Mucosa of rectum (tissue), 2 donors: Measurements from ENCODE around the gene OMA1.

Experiments used
- H3K27ac ChIP-seq, 2 donors: one replicate each; pipeline ENCODE4 v1.7.0; 2013; ENCODE audit warnings: inconsistent platforms in 2 of 2, low read depth in 2 of 2, low read length in 2 of 2
- H3K27me3 ChIP-seq, 2 donors: one replicate each; pipeline ENCODE4 v1.7.0; 2013; ENCODE audit warnings: low read length in 2 of 2; ENCODE audit not compliant: control insufficient read depth in 2 of 2, insufficient read depth in 2 of 2
- H3K36me3 ChIP-seq, 2 donors: one replicate each; pipeline ENCODE4 v1.7.0; 2013; ENCODE audit warnings: low read length in 2 of 2; ENCODE audit not compliant: control insufficient read depth in 2 of 2, insufficient read depth in 2 of 2
- H3K4me1 ChIP-seq, 2 donors: one replicate each; pipeline ENCODE4 v1.7.0; 2013; ENCODE audit warnings: low read length in 2 of 2, mild to moderate bottlenecking in 1 of 2; ENCODE audit not compliant: control insufficient read depth in 2 of 2, insufficient read depth in 2 of 2
- H3K4me3 ChIP-seq, 2 donors: one replicate each; pipeline ENCODE4 v1.7.0; 2013; ENCODE audit warnings: low read length in 2 of 2
- H3K9ac ChIP-seq, 2 donors: one replicate each; pipeline ENCODE4 v1.7.0; 2013; ENCODE audit warnings: low read length in 2 of 2, low read depth in 1 of 2, mild to moderate bottlenecking in 1 of 2
- H3K9me3 ChIP-seq, 2 donors: one replicate each; pipeline ENCODE4 v1.7.0; 2013; ENCODE audit warnings: low read length in 2 of 2; ENCODE audit not compliant: control insufficient read depth in 2 of 2
- donor health status: healthy.
- donor health status: Normal muscosa, but diverticular disease.

Gene OMA1

DNA sequence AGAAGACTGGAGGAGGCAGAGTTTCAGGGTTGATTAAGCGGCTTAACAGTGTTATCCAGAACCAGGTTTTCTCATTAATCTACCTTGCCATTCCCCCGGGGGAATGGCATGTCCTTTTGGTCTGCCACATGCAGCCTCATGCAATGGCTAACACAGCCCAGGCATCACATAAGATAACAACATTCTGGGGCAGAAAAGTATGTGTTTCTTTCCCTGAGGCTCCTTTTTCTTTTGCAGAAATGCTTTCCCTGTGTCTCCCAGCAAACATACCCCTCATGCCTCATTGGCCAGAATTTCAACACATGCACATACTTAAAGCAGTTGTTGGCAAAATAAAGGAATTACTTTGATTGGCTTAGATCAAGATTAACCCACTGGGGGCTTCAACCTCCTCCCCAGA lies 98.6 kb downstream of the OMA1 start:
- H3K27ac ChIP-seq: no peak overlapping the region
- H3K36me3 ChIP-seq: no peaks in the 10 kb centered on the region
- H3K4me3 ChIP-seq: no peak overlapping the region
- no peaks in the 10 kb centered on the region for H3K27me3 ChIP-seq
- H3K9me3 ChIP-seq: no peaks in the 10 kb centered on the region
- H3K4me1 ChIP-seq: no peaks in the 10 kb centered on the region
- H3K9ac ChIP-seq: no peak overlapping the region

DNA sequence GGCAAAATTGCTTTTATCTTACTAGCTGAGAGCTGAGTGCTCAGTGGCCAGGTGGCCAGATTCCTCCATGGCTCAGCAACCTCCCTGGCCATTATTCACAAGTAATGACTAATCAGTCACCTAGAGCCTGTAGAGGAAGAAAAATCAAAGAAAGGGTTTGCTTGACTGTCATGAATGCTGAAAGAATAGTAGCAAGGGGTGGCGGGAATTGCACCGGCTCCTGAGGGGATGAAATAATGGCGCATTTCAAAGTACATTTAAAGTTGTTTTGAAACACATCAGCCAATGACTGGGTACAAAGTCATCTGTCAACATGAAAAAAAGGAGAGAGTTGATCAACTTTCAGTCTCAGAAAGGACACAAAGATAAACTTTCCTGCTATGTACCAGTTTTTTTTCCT lies 99.5 kb downstream of the OMA1 start:
- no peak overlapping the region for H3K27ac ChIP-seq
- H3K27me3 ChIP-seq: no peaks in the 10 kb centered on the region
- no peaks in the 10 kb centered on the region for H3K36me3 ChIP-seq
- no peaks in the 10 kb centered on the region for H3K4me1 ChIP-seq
- H3K4me3 ChIP-seq: no peak overlapping the region
- H3K9ac ChIP-seq: no peak overlapping the region
- no peaks in the 10 kb centered on the region for H3K9me3 ChIP-seq

GRCh38 chr1:58446368-58446767 lies 100.2 kb downstream of the OMA1 start:
- no peaks in the 10 kb centered on the region for H3K27me3 ChIP-seq
- H3K4me1 ChIP-seq: no peaks in the 10 kb centered on the region
- no peak overlapping the region for H3K4me3 ChIP-seq
- H3K9ac ChIP-seq: no peak overlapping the region
- no peaks in the 10 kb centered on the region for H3K9me3 ChIP-seq
- no peaks in the 10 kb centered on the region for H3K36me3 ChIP-seq
- no peak overlapping the region for H3K27ac ChIP-seq

DNA sequence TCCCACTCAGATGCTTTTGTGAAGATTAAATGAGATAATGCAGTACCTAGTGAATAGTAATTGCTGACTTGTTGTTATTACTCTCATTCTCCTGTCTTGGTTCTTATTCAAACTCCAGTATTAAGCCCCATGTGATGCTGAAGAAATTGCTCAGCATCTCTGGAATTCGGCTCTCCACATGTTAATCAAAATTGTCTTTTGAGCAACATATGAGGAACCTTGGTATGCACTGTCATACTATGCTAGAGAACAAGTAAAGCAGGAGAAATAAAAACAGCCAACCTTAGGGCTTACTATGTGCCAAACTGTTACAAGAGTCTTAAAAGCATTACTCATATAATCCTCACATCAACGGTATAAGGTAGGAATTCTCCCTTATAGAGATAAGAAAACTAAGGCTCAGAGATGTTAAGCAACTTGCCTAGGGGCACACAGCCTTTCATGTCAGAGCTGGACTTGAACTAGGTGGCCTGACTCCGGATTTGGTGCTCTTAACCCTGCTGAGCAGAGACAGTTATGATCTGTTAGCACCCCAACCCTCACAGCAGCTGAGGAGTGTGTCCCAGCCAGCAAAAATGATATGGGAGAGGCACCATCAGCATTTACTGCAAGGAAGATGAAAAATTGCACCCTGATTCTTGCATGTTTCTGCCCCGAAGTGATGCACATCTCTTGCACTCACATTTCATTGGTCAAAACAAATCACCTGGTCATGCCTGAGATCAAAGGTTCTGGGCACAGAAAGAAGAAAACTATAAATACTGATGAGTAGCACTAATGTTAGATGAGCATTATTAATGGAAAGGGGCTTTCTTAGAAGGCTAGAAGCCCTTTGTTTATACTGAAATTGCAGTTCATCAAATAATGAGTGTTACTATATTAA lies 102.3 kb downstream of the OMA1 start:
- Histone ChIP-seq H3K4me1 (no peaks in the 10 kb centered on the region), H3K36me3 (no peaks in the 10 kb centered on the region), H3K9me3 (no peaks in the 10 kb centered on the region), H3K27me3 (no peaks in the 10 kb centered on the region), H3K27ac (no peak overlapping the region), H3K4me3 (no peak overlapping the region), H3K9ac (no peak overlapping the region)

GRCh38 chr1:58442114-58442513 lies 104.4 kb downstream of the OMA1 start:
- Histone ChIP-seq H3K36me3 (no peaks in the 10 kb centered on the region), H3K27me3 (no peaks in the 10 kb centered on the region), H3K27ac (no peak overlapping the region)

DNA sequence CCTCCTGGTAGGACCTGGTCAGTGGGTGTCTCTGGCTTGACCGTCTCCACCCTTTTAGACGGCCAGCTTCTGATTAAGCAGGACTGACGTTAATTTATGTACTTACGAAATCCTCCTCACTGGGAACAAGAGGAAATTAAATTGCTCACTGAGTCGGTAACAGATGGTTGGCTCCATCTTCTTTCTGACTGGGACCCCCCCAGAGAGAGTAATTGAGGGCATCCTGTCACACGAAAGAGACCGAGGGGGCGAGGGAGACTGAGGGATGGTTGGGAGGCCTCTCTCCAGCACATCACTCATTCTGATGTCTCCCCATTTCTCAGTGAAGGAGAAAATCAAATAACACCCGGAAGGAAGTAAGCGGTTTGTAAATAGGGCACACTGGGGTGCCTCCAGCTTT lies 104.8 kb downstream of the OMA1 start:
- no peak overlapping the region for H3K27ac ChIP-seq
- H3K4me1 ChIP-seq: no peaks in the 10 kb centered on the region
- H3K9ac ChIP-seq: no peak overlapping the region
- H3K36me3 ChIP-seq: no peaks in the 10 kb centered on the region
- H3K9me3 ChIP-seq: no peaks in the 10 kb centered on the region
- H3K4me3 ChIP-seq: no peak overlapping the region
- no peaks in the 10 kb centered on the region for H3K27me3 ChIP-seq

More at GRCh38 chr1:58442114-58442513, 104.4 kb downstream of the OMA1 start:
- Histone ChIP-seq H3K9me3 (no peaks in the 10 kb centered on the region), H3K4me1 (no peaks in the 10 kb centered on the region), H3K4me3 (no peak overlapping the region), H3K9ac (no peak overlapping the region)

DNA sequence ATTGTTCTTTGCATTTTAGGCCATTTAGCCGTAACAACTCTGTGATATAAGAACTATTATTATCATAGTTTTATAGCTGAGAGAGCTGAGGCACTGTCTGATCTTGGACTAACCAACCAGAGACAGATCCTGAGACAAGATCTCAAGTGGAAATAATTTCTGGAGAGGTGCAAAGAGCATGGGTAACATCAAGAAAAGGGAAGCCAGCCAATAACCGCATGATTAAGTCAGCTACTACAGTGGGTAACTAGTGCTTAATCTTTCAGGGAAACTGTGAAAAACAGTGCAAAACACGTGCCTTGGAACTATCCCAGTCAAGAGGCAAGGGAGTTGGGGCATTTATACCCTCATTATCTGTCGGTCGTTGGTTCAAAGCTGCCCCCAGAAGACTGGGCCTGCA lies 105.8 kb downstream of the OMA1 start:
- no peak overlapping the region for H3K9ac ChIP-seq
- H3K27ac ChIP-seq: no peak overlapping the region

DNA sequence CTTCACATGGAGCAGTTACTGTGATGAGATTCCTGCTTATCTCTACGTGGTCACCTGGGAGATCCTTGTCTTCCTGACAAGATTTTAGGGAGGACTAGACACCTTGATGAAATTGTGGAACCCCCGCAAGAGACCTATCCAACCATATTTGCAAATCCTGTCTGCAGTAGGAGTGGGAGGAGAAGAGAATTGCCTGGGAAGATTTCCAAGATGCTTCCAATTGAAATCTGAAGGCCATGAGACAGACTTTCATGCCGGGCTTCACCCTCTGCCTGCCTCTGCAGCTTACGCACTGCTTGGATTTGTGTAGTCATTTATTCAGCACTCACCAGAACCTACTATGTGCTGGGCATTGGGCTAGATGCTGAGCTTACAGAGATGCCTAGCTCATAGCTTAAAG lies 106.6 kb downstream of the OMA1 start:
- no peaks in the 10 kb centered on the region for H3K9me3 ChIP-seq
- H3K4me1 ChIP-seq: no peaks in the 10 kb centered on the region
- no peaks in the 10 kb centered on the region for H3K27me3 ChIP-seq
- no peaks in the 10 kb centered on the region for H3K36me3 ChIP-seq
- no peak overlapping the region for H3K4me3 ChIP-seq
- no peak overlapping the region for H3K27ac ChIP-seq
- no peak overlapping the region for H3K9ac ChIP-seq

More for the DNA sequence above, 105.8 kb downstream of the OMA1 start:
- Histone ChIP-seq H3K4me3 (no peak overlapping the region), H3K36me3 (no peaks in the 10 kb centered on the region), H3K9me3 (no peaks in the 10 kb centered on the region), H3K4me1 (no peaks in the 10 kb centered on the region), H3K27me3 (no peaks in the 10 kb centered on the region)

DNA sequence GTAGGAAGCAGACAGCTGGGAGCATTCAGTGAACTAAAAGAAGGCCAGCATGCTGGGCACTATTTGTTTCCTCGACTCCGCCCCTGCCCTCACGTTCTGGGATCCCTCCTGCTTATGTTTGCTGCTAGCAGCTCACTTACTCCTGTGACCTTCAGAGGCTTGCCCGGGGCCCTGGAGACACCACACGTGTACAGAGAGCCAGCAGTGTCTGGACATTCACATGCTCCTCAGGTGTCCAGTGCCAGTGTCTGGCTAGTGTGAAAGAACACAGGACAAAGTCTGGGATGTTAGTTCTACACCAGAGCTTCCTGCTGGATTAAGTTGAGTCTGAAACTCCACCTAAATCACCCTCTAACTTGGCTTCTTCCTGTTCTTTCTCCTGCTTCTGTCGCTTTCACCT lies 108.1 kb downstream of the OMA1 start:
- H3K27ac ChIP-seq: no peak overlapping the region
- H3K27me3 ChIP-seq: no peaks in the 10 kb centered on the region
- no peak overlapping the region for H3K4me3 ChIP-seq
- H3K4me1 ChIP-seq: no peaks in the 10 kb centered on the region
- H3K9ac ChIP-seq: no peak overlapping the region
- H3K9me3 ChIP-seq: no peaks in the 10 kb centered on the region
- H3K36me3 ChIP-seq: no peaks in the 10 kb centered on the region

GRCh38 chr1:58437623-58438022 lies 108.9 kb downstream of the OMA1 start:
- Histone ChIP-seq H3K9me3 (no peaks in the 10 kb centered on the region), H3K36me3 (no peaks in the 10 kb centered on the region), H3K27me3 (no peaks in the 10 kb centered on the region), H3K27ac (no peak overlapping the region), H3K4me1 (no peaks in the 10 kb centered on the region), H3K4me3 (no peak overlapping the region), H3K9ac (no peak overlapping the region)
